Endothelial cell (in vitro differentiated cells): Measurements from ENCODE around the gene ITSN2. TPM values are rescaled to one million over a fixed set of nuclear protein-coding genes. Genes with fewer than 3 reads are reported as not detected.
A peak's percentile ranks its signal among the peaks of the same experiment; 100 is the strongest.

Source experiments
- DNase-seq: peaks from one replicate; pipeline ENCODE4 v3.0.0; 2021; ENCODE audit warnings: low spot score
- H3K27ac Mint-ChIP-seq: one replicate; pipeline ENCODE4 v1.8.0; 2021; ENCODE audit warnings: mixed read lengths, inconsistent platforms; ENCODE audit not compliant: unreplicated experiment
- H3K27me3 Mint-ChIP-seq: one replicate; pipeline ENCODE4 v1.8.0; 2021; ENCODE audit warnings: mild to moderate bottlenecking, moderate library complexity, mixed read lengths, inconsistent platforms; ENCODE audit not compliant: unreplicated experiment
- H3K36me3 Mint-ChIP-seq: one replicate; pipeline ENCODE4 v1.8.0; 2021; ENCODE audit warnings: mild to moderate bottlenecking, low read depth, mixed read lengths, inconsistent platforms; ENCODE audit not compliant: unreplicated experiment
- H3K4me1 Mint-ChIP-seq: one replicate; pipeline ENCODE4 v1.8.0; 2021; ENCODE audit warnings: mild to moderate bottlenecking, mixed read lengths, inconsistent platforms; ENCODE audit not compliant: unreplicated experiment
- H3K4me3 Mint-ChIP-seq: one replicate; pipeline ENCODE4 v1.8.0; 2021; ENCODE audit warnings: mild to moderate bottlenecking, mixed read lengths, inconsistent platforms; ENCODE audit not compliant: unreplicated experiment
- H3K9me3 Mint-ChIP-seq: one replicate; pipeline ENCODE4 v1.8.0; 2021; ENCODE audit warnings: mixed read lengths, inconsistent platforms; ENCODE audit not compliant: unreplicated experiment
- CTCF ChIP-seq: fragments of 200-600 bp; sonication (generic); IDR thresholded peaks from one replicate; pipeline ENCODE4 v1.5.0; 2021; ENCODE audit warnings: antibody characterized with exemption; ENCODE audit not compliant: unreplicated experiment
- total RNA-seq: library from RNA; stranded (reverse); fragmentation: NEBNext Ultra II Directional; extraction: Animal tissue kit (Norgen Biotek cat#: 25700); gene quantifications from one replicate; pipeline ENCODE4 v1.2.1, GENCODE V29; 2021; ENCODE audit not compliant: unreplicated experiment

The ITSN2 gene
- total RNA-seq, 1 donor from 2014 or later: 73.3 TPM

GRCh38 chr2:24238158-24238557, 122.2 kb downstream of the ITSN2 start:
- H3K27me3 Mint-ChIP-seq: peaks cover 1% of the 10 kb centered on the region
- H3K36me3 Mint-ChIP-seq: no peaks in the 10 kb centered on the region
- no peaks in the 10 kb centered on the region for H3K9me3 Mint-ChIP-seq
- no peak for TF ChIP-seq CTCF
- no peak overlapping the region for H3K4me3 Mint-ChIP-seq
- H3K27ac Mint-ChIP-seq: no peak overlapping the region
- peaks cover 3% of the 10 kb centered on the region for H3K4me1 Mint-ChIP-seq
- no peak for DNase-seq

GRCh38 chr2:24237313-24237712, 123.0 kb downstream of the ITSN2 start:
- no peak overlapping the region for H3K4me3 Mint-ChIP-seq
- H3K27me3 Mint-ChIP-seq: peaks cover 1% of the 10 kb centered on the region
- TF ChIP-seq CTCF: no peak
- H3K9me3 Mint-ChIP-seq: no peaks in the 10 kb centered on the region
- peaks cover 3% of the 10 kb centered on the region for H3K4me1 Mint-ChIP-seq
- no peaks in the 10 kb centered on the region for H3K36me3 Mint-ChIP-seq
- no peak for DNase-seq
- no peak overlapping the region for H3K27ac Mint-ChIP-seq

- no peak overlapping the region for H3K27ac Mint-ChIP-seq
- no peaks in the 10 kb centered on the region for H3K36me3 Mint-ChIP-seq
- DNase-seq: no peak
- peaks cover 1% of the 10 kb centered on the region for H3K27me3 Mint-ChIP-seq
- no peak for TF ChIP-seq CTCF
- H3K4me3 Mint-ChIP-seq: no peak overlapping the region
- no peaks in the 10 kb centered on the region for H3K9me3 Mint-ChIP-seq
- peaks cover 3% of the 10 kb centered on the region for H3K4me1 Mint-ChIP-seq
Measured at GRCh38 chr2:24233321-24233720, 127.0 kb downstream of the ITSN2 start.

- Mint-ChIP-seq H3K36me3 (no peaks in the 10 kb centered on the region), H3K27me3 (no peaks in the 10 kb centered on the region), H3K27ac (no peak overlapping the region), H3K4me3 (no peak overlapping the region), H3K9me3 (no peaks in the 10 kb centered on the region), H3K4me1 (no peaks in the 10 kb centered on the region)
- TF ChIP-seq CTCF: no peak
- DNase-seq: no peak
Measured at GRCh38 chr2:24231461-24231881, 128.9 kb downstream of the ITSN2 start.

- Mint-ChIP-seq H3K27me3 (peaks cover 3% of the 10 kb centered on the region), H3K27ac (no peak overlapping the region), H3K4me1 (peaks cover 11% of the 10 kb centered on the region), H3K9me3 (no peaks in the 10 kb centered on the region), H3K4me3 (peak overlapping the region; percentile 8), H3K36me3 (peaks cover 13% of the 10 kb centered on the region)
- DNase-seq: no peak
- TF ChIP-seq CTCF: no peak
Measured at GRCh38 chr2:24228470-24228869, 131.9 kb downstream of the ITSN2 start.
